Measurements from ENCODE around the gene SLC13A4.

DNA sequence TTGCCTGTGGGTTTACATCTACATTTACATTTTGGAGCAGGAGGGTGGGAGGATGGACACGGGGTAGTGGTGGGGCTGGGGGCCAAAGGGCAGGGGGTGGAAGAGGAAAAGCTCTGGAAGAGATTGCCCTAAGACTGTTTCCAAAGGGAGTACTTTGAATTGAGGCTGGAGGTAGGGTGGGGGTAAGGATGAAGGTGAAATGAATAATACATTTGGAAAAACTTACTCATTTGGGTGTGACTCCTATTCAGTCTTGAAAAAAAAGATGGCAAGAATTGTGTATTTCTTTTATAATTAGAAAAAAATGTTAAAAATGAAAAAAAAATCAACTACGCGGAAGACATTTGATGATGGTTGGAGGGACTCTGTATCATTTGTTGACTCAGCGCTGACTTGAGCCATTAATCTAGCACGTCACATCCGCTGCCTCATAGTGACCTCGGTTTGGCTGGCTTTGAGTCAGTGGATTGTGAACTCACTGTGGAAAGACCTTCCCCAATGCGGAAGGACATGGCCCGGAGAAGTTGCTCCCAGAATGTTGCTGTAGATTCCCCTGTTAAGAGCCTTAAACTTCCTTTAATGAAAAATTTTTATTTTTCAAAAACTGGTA lies 17.8 kb upstream of the SLC13A4 start:
- TF ChIP-seq POLR2AphosphoS5 (IDR thresholded peaks at IDR 0.05; ENCODE audit: low read depth, low read length) (no peak), TAF1 (IDR thresholded peaks at IDR 0.05; ENCODE audit: low read depth, low read length) (no peak), POLR2A (IDR thresholded peaks at IDR 0.05; ENCODE audit: low read depth, low read length) (no peak)

Data from GM12891 (cell line).